Esophagus squamous epithelium (tissue), 5 donors: ENCODE results near the gene TNN. TPM values are rescaled to one million over a fixed set of nuclear protein-coding genes. Genes with fewer than 3 reads are reported as not detected.
A peak's percentile ranks its signal among the peaks of the same experiment; 100 is the strongest.
"Not testable (repeated sequence)": the region's sequence is repeated elsewhere in the genome, so short reads cannot be mapped to it uniquely, and the experiment has no call there.

Experiments
- DNase-seq: peaks from one replicate; lab custom pipeline; 2025; lab: John Stamatoyannopoulos, UW
- H3K27ac ChIP-seq, 4 donors: fragments of 200-600 bp; sonication (generic); one replicate each; pipeline ENCODE4 v1.5.1; 2016 to 2019; ENCODE audit warnings: mild to moderate bottlenecking in 1 of 4
- H3K27me3 ChIP-seq, 4 donors: fragments of 200-600 bp; sonication (generic); 1 replicate in 3 of 4; 2 replicates in 1 of 4; pipeline versions ENCODE4 v1.5.1 to v1.6.0; 2017 to 2021; ENCODE audit warnings: antibody characterized with exemption in 1 of 4
- H3K36me3 ChIP-seq, 3 donors: fragments of 200-600 bp; sonication (generic); one replicate each; pipeline ENCODE4 v1.5.1; 2016 to 2019
- H3K4me1 ChIP-seq, 3 donors: fragments of 200-600 bp; sonication (generic); one replicate each; pipeline ENCODE4 v1.5.1; 2017 to 2019
- H3K4me3 ChIP-seq, 4 donors: fragments of 200-600 bp; sonication (generic); 1 replicate in 3 of 4; 2 replicates in 1 of 4; pipeline ENCODE4 v1.5.1; 2016 to 2019; ENCODE audit warnings: mild to moderate bottlenecking in 2 of 4, moderate library complexity in 1 of 4
- H3K9me3 ChIP-seq, 3 donors: fragments of 200-600 bp; sonication (generic); one replicate each; pipeline ENCODE4 v1.5.1; 2016 to 2019
- CTCF ChIP-seq, 6 experiments: fragments of 450-650 bp in 4 of 6; fragments of 200-600 bp in 2 of 6; sonication (generic) in 2 of 6; IDR thresholded peaks; one replicate each; pipeline ENCODE4 v1.5.1; 2016 to 2019; ENCODE audit warnings: antibody characterized with exemption in 6 of 6, mild to moderate bottlenecking in 4 of 6, moderate library complexity in 4 of 6
- POLR2A ChIP-seq, 4 donors: fragments of 450-650 bp; IDR thresholded peaks; one replicate each; pipeline ENCODE4 v1.6.1; 2017; ENCODE audit warnings: antibody characterized with exemption in 4 of 4, mild to moderate bottlenecking in 4 of 4, moderate library complexity in 3 of 4
- WGBS, 2 donors: methylation state at CpG; one replicate each; pipeline ENCODE4 v1.1.5; 2018; 5-methylcytosine and 5-hydroxymethylcytosine counted together
- intact Hi-C: fragments of 100-400 bp; cut with DNase I; formaldehyde crosslinking; loops from one replicate; pipeline ENCODE4 v1.15.0; 2022
- total RNA-seq, 4 donors: library from RNA; depleted of rRNA; stranded (reverse); fragments of >200 nt; gene quantifications; one replicate each; pipeline ENCODE4 v1.1.0, GENCODE V29; 2016
- donor health status: DM: yes; HTN: yes; CAD: no.

TNN gene
- under 1 TPM in 2 of 4 donors, not detected in 2; under 0.01 to 0.09 TPM for total RNA-seq

- WGBS, 2 donors = 55 to 58% methylated on average over 9 of the region's 9 CpGs
- H3K27ac ChIP-seq = no peak within 1 kb of the TSS
- H3K4me3 ChIP-seq = no peak within 1 kb of the TSS
- H3K27me3 ChIP-seq = peaks cover 0 to 3% (median 0%) of the 10 kb centered on the region in 4 donors
- TF ChIP-seq CTCF (IDR thresholded peaks at IDR 0.05) (no peak), POLR2A (IDR thresholded peaks at IDR 0.05) (no peak)
- H3K36me3 ChIP-seq = no peaks in the 10 kb centered on the region
- peaks cover 0 to 12% (median 8%) of the 10 kb centered on the region in 3 donors for H3K4me1 ChIP-seq
- no peaks in the 10 kb centered on the region for H3K9me3 ChIP-seq
- intact Hi-C loops = no loop called here
- no peak for DNase-seq
Measured at GRCh38 chr1:175067362-175068106, at the start of gene TNN. TNN (plus strand) TSS chr1:175067833; CDS start chr1:175077419, 9,586 bp downstream.

GRCh38 chr1:175019524-175019923 is 48.1 kb upstream of the TNN start:
- DNase-seq = no peak
- no peak overlapping the region for H3K27ac ChIP-seq
- 89 to 93% methylated on average over 3 of the region's 3 CpGs for WGBS, 2 donors
- peaks cover 0 to 22% (median 8%) of the 10 kb centered on the region in 3 donors for H3K4me1 ChIP-seq
- no peaks in the 10 kb centered on the region for H3K27me3 ChIP-seq
- peaks cover 0 to 48% (median 7%) of the 10 kb centered on the region in 3 donors for H3K36me3 ChIP-seq
- intact Hi-C loops = no loop called here
- no peaks in the 10 kb centered on the region for H3K9me3 ChIP-seq
- TF ChIP-seq POLR2A (IDR thresholded peaks at IDR 0.05) = no peak
- TF ChIP-seq CTCF (IDR thresholded peaks at IDR 0.05) = no peak
- H3K4me3 ChIP-seq = no peak overlapping the region

- Histone ChIP-seq H3K4me1 (peaks cover 0 to 22% (median 8%) of the 10 kb centered on the region in 3 donors), H3K9me3 (no peaks in the 10 kb centered on the region), H3K27me3 (no peaks in the 10 kb centered on the region), H3K27ac (peak within 1 kb of the TSS; percentile 88 to 91 (median 90)), H3K36me3 (peaks cover 0 to 11% (median 0%) of the 10 kb centered on the region in 3 donors), H3K4me3 (peak within 1 kb of the TSS; percentile 80 to 96 (median 85))
- DNase-seq = peak; percentile 90
- TF ChIP-seq CTCF (IDR thresholded peaks at IDR 0.05) (peak in 1 of 6 experiments; percentile 6), POLR2A (IDR thresholded peaks at IDR 0.05) (peak in 3 of 4 donors; percentile 56 to 81 (median 60))
- WGBS, 2 donors = 4% methylated on average over 28 to 29 of the region's 42 CpGs
- intact Hi-C loops = no loop called here
Measured at GRCh38 chr1:175023043-175023921, 44.4 kb upstream of the TNN start, which contains the start of gene MRPS14. MRPS14 (minus strand) TSS chr1:175023425; CDS start chr1:175023408, 17 bp downstream.

GRCh38 chr1:175023922-175024242 is 43.8 kb upstream of the TNN start:
- H3K36me3 ChIP-seq, H3K27me3 ChIP-seq, DNase-seq, intact Hi-C loops, H3K9me3 ChIP-seq: not testable (repeated sequence)
- H3K4me1 ChIP-seq = peaks cover 0 to 22% (median 8%) of the 10 kb centered on the region in 3 donors
- H3K4me3 ChIP-seq = peak overlapping the region; percentile 80 to 96 (median 85)
- H3K27ac ChIP-seq = peak overlapping the region; percentile 88 to 91 (median 90)
- 75 to 95% methylated on average over 2 of the region's 2 CpGs for WGBS, 2 donors

GRCh38 chr1:175024773-175025172 is 42.9 kb upstream of the TNN start:
- WGBS, 2 donors = 92 to 94% methylated on average over 2 of the region's 2 CpGs
- DNase-seq = no peak
- Histone ChIP-seq H3K9me3 (no peaks in the 10 kb centered on the region), H3K27me3 (no peaks in the 10 kb centered on the region), H3K4me3 (no peak overlapping the region), H3K27ac (no peak overlapping the region), H3K4me1 (peaks cover 0 to 26% (median 10%) of the 10 kb centered on the region in 3 donors), H3K36me3 (no peaks in the 10 kb centered on the region)
- TF ChIP-seq CTCF (IDR thresholded peaks at IDR 0.05) (no peak), POLR2A (IDR thresholded peaks at IDR 0.05) (no peak)
- intact Hi-C loops = no loop called here
